ENCODE results near the gene SLC12A5. TPM values are rescaled to one million over a fixed set of nuclear protein-coding genes. Genes with fewer than 3 reads are reported as not detected.

The SLC12A5 gene
- total and polyA plus RNA-seq, 2 of the 4 experiments (the other 2 are of a cell fraction) = 2.2 TPM; not detected in 1

DNA sequence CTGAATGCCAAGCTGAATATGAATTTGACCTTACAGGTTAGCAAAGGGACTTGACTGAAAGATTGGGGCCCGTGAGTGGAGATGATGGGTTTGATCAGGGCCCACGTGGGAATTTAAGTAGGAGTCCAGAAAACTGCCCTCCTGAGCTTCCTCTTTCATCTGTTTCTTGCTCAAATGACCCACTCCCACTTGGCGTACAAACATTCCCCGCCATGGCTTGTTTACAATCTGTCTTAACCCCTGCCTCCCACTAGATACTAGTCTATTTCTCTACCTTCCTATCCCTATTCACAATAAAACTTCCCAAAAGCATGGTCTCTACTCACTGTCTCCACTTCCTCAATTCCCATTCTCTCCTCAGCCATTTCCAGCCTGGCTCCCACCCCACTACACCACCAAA lies 10.9 kb upstream of the SLC12A5 start:
- no peak overlapping the region for H3K4ac ChIP-seq (ENCODE audit: low read depth, low read length)
- no peak overlapping the region for H2BK20ac ChIP-seq (ENCODE audit: low read depth, low read length)
- WGBS, 2 experiments (ENCODE audit: extremely low coverage in 2 of 2, insufficient read length in 1 of 2) = no CpG with 5 or more reads among the region's 4 CpGs
- no peaks in the 10 kb centered on the region for H3K9me1 ChIP-seq (ENCODE audit: insufficient read depth, low read length)
- H3K56ac ChIP-seq (ENCODE audit: extremely low read depth, insufficient read depth, low read length) = no peak overlapping the region
- TF ChIP-seq RFX5 (IDR thresholded peaks at IDR 0.05; ENCODE audit: low read depth, low read length) (no peak), MXI1 (IDR thresholded peaks at IDR 0.05; ENCODE audit: borderline replicate concordance, low read depth, low read length) (no peak), MAZ (IDR thresholded peaks at IDR 0.05; ENCODE audit: borderline replicate concordance, low read depth, low read length) (no peak), RAD21 (IDR thresholded peaks at IDR 0.05; ENCODE audit: low read length) (no peak)
- CTCF ChIA-PET = no interaction called here
- in situ Hi-C loops (cut with MboI; ENCODE audit: low sequenced_read_pairs) (no loop called here), dilution Hi-C loops (cut with HindIII; ENCODE audit: low sequenced_read_pairs, unreplicated experiment) (no loop called here), intact Hi-C loops (cut with micrococcal nuclease) (loop anchor here (10.0 kb wide), 1 partner anchor 473 kb away; the partner anchor contains the start of gene EPPIN)
- no peak overlapping the region for H3K14ac ChIP-seq (replicated peaks; ENCODE audit: low read depth, low read length)
- no peak overlapping the region for H4K5ac ChIP-seq (ENCODE audit: low read depth, low read length)
- POLR2A ChIA-PET (ENCODE audit: unreplicated experiment) = no interaction called here
- no peak overlapping the region for H2AK9ac ChIP-seq (replicated peaks; ENCODE audit: low read depth, low read length, poor library complexity)
- no peak overlapping the region for H2AK5ac ChIP-seq (ENCODE audit: low read depth, low read length)
- no peak overlapping the region for H2AFZ ChIP-seq (replicated peaks; ENCODE audit: low read length, poor library complexity)
- no peak overlapping the region for H3K4me3 ChIP-seq (ENCODE audit: insufficient read depth, low read depth, low read length)
- H4K91ac ChIP-seq (ENCODE audit: insufficient read depth, low read depth, low read length) = no peak overlapping the region
- no peak overlapping the region for H2BK5ac ChIP-seq (ENCODE audit: low read depth, low read length, poor library complexity, severe bottlenecking)
- H3K18ac ChIP-seq (ENCODE audit: low read depth, low read length) = no peak overlapping the region
- no peak overlapping the region for H3K4me2 ChIP-seq (ENCODE audit: low read depth, low read length)
- no peaks in the 10 kb centered on the region for H4K20me1 ChIP-seq (ENCODE audit: insufficient read depth, low read length)
- no peak overlapping the region for H2BK15ac ChIP-seq (ENCODE audit: low read depth, low read length)
- no peak overlapping the region for H4K8ac ChIP-seq (ENCODE audit: low read depth in 2 of 2, low read length in 2 of 2)
- ATAC-seq (ENCODE audit: low read depth) (no peak), DNase-seq (no peak)
- H3K9ac ChIP-seq (ENCODE audit: low read depth, low read length) = no peak overlapping the region
- H3K79me1 ChIP-seq (ENCODE audit: low read depth in 1 of 2, low read length in 2 of 2) = no peaks in the 10 kb centered on the region
- H3K27ac ChIP-seq (ENCODE audit: insufficient read depth, low read length) = no peak overlapping the region
- no peaks in the 10 kb centered on the region for H3K4me1 ChIP-seq (ENCODE audit: control insufficient read depth, insufficient read depth, low read length)
- no TSS peak for BruUV-seq (replicated peaks)
- no peaks in the 10 kb centered on the region for H3K36me3 ChIP-seq (ENCODE audit: control insufficient read depth, insufficient read depth, low read length)
- no peak overlapping the region for H2BK120ac ChIP-seq (ENCODE audit: low read depth, low read length)
- no peaks in the 10 kb centered on the region for H3K9me3 ChIP-seq (ENCODE audit: control insufficient read depth, insufficient read depth, low read length)
- H3K23ac ChIP-seq (ENCODE audit: low read depth, low read length) = no peak overlapping the region
- peaks cover 45% of the 10 kb centered on the region for H3K27me3 ChIP-seq (ENCODE audit: control insufficient read depth, insufficient read depth, low read length)
